Endothelial cell (in vitro differentiated cells): ENCODE measurements around the gene CPVL. TPM values are rescaled to one million over a fixed set of nuclear protein-coding genes. Genes with fewer than 3 reads are reported as not detected.

Source experiments
- DNase-seq: peaks from one replicate; pipeline ENCODE4 v3.0.0; 2021; ENCODE audit warnings: low spot score
- H3K27ac Mint-ChIP-seq: one replicate; pipeline ENCODE4 v1.8.0; 2021; ENCODE audit warnings: mixed read lengths, inconsistent platforms; ENCODE audit not compliant: unreplicated experiment
- H3K27me3 Mint-ChIP-seq: one replicate; pipeline ENCODE4 v1.8.0; 2021; ENCODE audit warnings: mild to moderate bottlenecking, moderate library complexity, mixed read lengths, inconsistent platforms; ENCODE audit not compliant: unreplicated experiment
- H3K36me3 Mint-ChIP-seq: one replicate; pipeline ENCODE4 v1.8.0; 2021; ENCODE audit warnings: mild to moderate bottlenecking, low read depth, mixed read lengths, inconsistent platforms; ENCODE audit not compliant: unreplicated experiment
- H3K4me1 Mint-ChIP-seq: one replicate; pipeline ENCODE4 v1.8.0; 2021; ENCODE audit warnings: mild to moderate bottlenecking, mixed read lengths, inconsistent platforms; ENCODE audit not compliant: unreplicated experiment
- H3K4me3 Mint-ChIP-seq: one replicate; pipeline ENCODE4 v1.8.0; 2021; ENCODE audit warnings: mild to moderate bottlenecking, mixed read lengths, inconsistent platforms; ENCODE audit not compliant: unreplicated experiment
- H3K9me3 Mint-ChIP-seq: one replicate; pipeline ENCODE4 v1.8.0; 2021; ENCODE audit warnings: mixed read lengths, inconsistent platforms; ENCODE audit not compliant: unreplicated experiment
- long read RNA-seq: library from polyadenylated mRNA; unstranded; transcript quantifications from one replicate; pipeline ENCODE4 v2.0.0, GENCODE V29; 2020; ENCODE audit not compliant: unreplicated experiment
- total RNA-seq: library from RNA; stranded (reverse); fragmentation: NEBNext Ultra II Directional; extraction: Animal tissue kit (Norgen Biotek cat#: 25700); gene quantifications from one replicate; pipeline ENCODE4 v1.2.1, GENCODE V29; 2021; ENCODE audit not compliant: unreplicated experiment
- TF ChIP-seq, protein P1 (sequence below): fragments of 200-600 bp; sonication (generic); IDR thresholded peaks from one replicate; pipeline ENCODE4 v1.5.0; 2021; ENCODE audit warnings: antibody characterized with exemption; ENCODE audit not compliant: unreplicated experiment

Gene CPVL
- 21.8 TPM for total RNA-seq
- long read RNA-seq, transcript CPVL-201 (13 exons, 2,091 nt) = major isoform, 17 of 27 reads
- long read RNA-seq, partial matches to known transcripts = 4 of 27 reads
- long read RNA-seq, other reads (novel, unspliced or antisense) = 2 of 27 reads

DNA sequence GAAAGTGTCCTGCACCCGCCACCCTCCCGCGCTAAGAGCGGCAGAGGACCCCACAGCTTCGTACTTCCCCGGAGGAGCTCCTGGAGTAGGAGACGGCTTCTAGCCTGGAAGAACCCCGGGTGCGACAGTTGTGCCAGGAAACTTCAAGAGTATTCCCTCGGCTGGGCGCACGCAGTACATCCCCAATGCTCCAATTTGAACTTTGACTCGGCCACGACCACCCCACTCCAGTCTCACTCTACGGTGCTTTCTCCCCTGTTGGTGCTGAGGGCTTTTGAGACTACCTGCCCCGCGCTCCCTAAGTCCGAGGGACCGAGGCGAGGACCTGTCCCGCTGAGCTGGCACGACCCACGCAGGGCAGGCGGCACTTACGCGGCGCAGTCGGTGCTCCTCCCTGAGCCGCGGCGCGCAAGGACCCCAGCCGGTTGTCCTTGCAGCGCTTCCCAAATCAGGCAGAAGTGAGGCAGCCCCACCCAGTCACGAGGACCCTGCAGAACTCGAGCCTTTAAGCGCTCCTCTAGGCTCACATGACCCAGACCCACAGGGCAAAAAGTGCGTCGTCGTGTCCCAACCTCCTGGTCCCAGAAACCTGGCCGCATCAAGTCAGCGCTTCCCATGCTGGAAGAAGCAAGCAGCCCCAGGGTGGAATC, at the start of gene CPVL:
TSS of gene CPVL (minus strand) at position 481 of the 650 bp plus-strand sequence. CDS start 25,476 bp downstream, outside the sequence.
- peaks cover 15% of the 10 kb centered on the region for H3K4me1 Mint-ChIP-seq
- H3K9me3 Mint-ChIP-seq = no peaks in the 10 kb centered on the region
- peak; percentile 41 for DNase-seq
- H3K36me3 Mint-ChIP-seq = no peaks in the 10 kb centered on the region
- TF ChIP-seq, protein P1, sequence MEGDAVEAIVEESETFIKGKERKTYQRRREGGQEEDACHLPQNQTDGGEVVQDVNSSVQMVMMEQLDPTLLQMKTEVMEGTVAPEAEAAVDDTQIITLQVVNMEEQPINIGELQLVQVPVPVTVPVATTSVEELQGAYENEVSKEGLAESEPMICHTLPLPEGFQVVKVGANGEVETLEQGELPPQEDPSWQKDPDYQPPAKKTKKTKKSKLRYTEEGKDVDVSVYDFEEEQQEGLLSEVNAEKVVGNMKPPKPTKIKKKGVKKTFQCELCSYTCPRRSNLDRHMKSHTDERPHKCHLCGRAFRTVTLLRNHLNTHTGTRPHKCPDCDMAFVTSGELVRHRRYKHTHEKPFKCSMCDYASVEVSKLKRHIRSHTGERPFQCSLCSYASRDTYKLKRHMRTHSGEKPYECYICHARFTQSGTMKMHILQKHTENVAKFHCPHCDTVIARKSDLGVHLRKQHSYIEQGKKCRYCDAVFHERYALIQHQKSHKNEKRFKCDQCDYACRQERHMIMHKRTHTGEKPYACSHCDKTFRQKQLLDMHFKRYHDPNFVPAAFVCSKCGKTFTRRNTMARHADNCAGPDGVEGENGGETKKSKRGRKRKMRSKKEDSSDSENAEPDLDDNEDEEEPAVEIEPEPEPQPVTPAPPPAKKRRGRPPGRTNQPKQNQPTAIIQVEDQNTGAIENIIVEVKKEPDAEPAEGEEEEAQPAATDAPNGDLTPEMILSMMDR = no peak
- H3K27me3 Mint-ChIP-seq = no peaks in the 10 kb centered on the region
- H3K4me3 Mint-ChIP-seq = peak within 1 kb of the TSS; percentile 96
- no peak within 1 kb of the TSS for H3K27ac Mint-ChIP-seq

DNA sequence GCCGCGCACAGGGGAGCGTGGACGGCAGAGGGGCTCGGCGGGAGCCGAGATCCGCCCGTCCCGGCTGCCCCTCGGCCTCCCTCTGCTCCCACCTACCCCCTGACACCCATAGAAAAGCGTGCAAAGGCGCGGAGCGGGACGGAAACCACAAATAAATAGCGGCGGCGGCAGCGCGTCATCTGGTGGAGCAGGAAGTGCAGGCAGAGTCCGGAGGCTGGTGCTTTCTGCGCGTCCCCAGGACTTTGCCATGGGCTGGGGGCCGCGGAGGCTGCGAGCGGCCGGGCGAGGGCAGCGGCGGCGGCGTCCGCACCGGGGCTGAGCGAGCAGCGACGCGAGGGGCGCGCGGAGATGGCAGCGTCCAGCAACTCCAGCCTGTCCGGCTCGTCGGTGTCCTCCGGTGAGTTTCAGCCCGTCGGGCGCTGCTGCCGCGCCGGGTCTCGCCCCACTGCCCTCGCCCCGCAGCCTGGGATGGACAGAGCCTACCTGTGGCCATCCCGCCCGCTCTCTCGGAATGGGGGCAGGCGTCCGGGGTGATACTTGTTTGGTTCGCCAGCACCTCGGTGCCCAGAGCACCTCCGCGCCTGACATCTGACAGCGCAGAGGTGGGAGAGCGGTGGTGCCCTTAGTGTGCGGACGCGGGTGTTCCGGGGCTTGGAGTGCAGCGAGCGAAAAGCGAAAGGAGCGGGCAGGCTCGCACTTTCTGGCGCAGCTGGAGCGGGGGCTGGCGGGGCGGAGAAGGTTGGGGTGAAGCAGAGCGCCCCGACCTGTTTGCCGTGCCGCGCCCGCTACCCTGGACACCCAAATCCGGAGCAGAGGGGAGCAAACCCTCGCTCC, 48.5 kb upstream of the CPVL start, which contains the start of gene CHN2:
TSS of gene CHN2 (plus strand) at position 182 of the 834 bp plus-strand sequence.
- peaks cover 10% of the 10 kb centered on the region for H3K4me1 Mint-ChIP-seq
- no peak within 1 kb of the TSS for H3K27ac Mint-ChIP-seq
- peaks cover 12% of the 10 kb centered on the region for H3K27me3 Mint-ChIP-seq
- H3K9me3 Mint-ChIP-seq = no peaks in the 10 kb centered on the region
- TF ChIP-seq, protein P1 = no peak
- DNase-seq = peak; percentile 52
- peak within 1 kb of the TSS; percentile 88 for H3K4me3 Mint-ChIP-seq
- H3K36me3 Mint-ChIP-seq = no peaks in the 10 kb centered on the region

DNA sequence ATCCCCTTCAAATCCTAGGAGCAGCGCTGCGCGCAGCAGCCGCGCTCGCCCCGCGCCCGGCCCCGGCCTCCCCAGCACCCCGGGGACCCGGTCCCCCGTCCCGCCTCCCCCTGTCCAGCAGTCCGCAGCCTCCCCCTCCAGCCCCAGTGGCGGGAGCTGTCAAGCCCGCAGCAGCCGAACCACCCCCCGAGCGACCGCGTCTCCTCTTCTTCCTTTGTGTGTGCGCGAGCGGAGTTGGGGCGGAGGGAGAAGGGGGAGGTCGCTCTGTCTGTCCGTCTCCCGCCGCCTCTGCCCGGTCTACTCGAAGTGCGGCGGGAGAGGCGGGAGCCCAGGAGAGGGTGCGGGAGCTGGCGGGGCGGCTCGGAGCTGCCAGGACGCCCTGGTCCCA, 47.9 kb upstream of the CPVL start:
- Mint-ChIP-seq H3K27me3 (peaks cover 12% of the 10 kb centered on the region), H3K27ac (no peak overlapping the region), H3K36me3 (no peaks in the 10 kb centered on the region), H3K9me3 (no peaks in the 10 kb centered on the region), H3K4me1 (peaks cover 10% of the 10 kb centered on the region), H3K4me3 (peak overlapping the region; percentile 86)
- TF ChIP-seq, protein P1 = no peak
- DNase-seq = peak; percentile 35

DNA sequence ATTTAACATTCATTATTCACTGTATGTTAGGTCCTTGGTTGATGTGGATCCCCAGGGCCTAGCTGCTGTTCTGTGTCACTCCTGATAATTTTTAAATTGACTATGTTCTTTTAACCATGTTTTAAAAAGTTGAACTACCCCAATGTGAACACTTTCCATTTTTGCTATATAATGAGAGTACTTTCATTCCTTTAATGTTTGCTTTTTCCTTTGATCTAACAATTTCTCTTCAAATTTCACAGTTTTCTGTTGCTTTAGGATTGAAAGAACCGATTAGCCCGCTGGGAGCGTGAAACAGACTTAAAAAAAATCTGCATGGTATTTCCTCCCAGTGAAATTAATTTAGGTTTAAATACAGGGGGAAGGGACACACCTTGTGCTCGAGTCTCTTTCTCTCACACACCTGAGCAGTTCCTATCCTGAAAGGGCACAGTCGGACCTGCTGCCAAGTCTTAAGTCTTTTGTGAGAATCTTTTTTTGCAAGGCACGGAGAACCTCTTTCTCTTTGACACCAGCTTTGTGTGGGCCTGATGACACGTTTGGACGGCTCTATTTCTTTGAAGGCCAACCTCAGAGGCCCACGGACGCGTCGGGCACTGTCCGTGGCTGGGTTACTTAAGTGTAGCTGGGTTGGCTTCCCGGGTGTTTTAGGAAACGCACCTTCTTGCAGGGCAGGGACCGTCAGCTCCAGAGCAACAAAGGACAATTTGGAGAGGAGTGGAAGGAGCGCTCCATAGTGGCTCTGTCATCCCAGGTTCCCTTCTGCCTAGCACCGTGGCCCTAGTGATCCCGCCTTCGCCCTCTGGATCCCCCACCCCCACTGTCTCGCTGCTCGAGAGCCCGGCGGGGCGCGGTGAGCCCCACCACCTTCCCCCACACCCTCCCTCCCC, 47.2 kb upstream of the CPVL start:
- DNase-seq = no peak
- H3K4me1 Mint-ChIP-seq = peaks cover 10% of the 10 kb centered on the region
- TF ChIP-seq, protein P1 = no peak
- H3K4me3 Mint-ChIP-seq = peak overlapping the region; percentile 85
- H3K36me3 Mint-ChIP-seq = no peaks in the 10 kb centered on the region
- H3K27ac Mint-ChIP-seq = no peak overlapping the region
- H3K9me3 Mint-ChIP-seq = no peaks in the 10 kb centered on the region
- H3K27me3 Mint-ChIP-seq = peaks cover 12% of the 10 kb centered on the region
